H54 (cell line): ENCODE data around the gene BAG3.
A peak's percentile ranks its signal among the peaks of the same experiment; 100 is the strongest.

Experiments
- DNase-seq: peaks from one replicate; pipeline ENCODE4 v3.0.0; 2011; ENCODE audit warnings: low spot score, mixed read lengths; ENCODE audit not compliant: insufficient read length
- FAIRE-seq: peaks from 3 replicates; lab custom pipeline; 2011; peaks lifted over from hg19 to GRCh38; lab: Jason Lieb, UNC
- POLR2A ChIP-seq: IDR thresholded peaks from 2 replicates; pipeline ENCODE4 v1.6.1; 2011; ENCODE audit warnings: low read depth, mild to moderate bottlenecking, low read length

BAG3 gene

GRCh38 chr10:119680050-119680449 lies 28.9 kb downstream of the BAG3 start:
- DNase-seq = peak; percentile 78
- no peak for FAIRE-seq
- no peak for TF ChIP-seq POLR2A

GRCh38 chr10:119680650-119681081 lies 29.5 kb downstream of the BAG3 start:
- FAIRE-seq (no peak), DNase-seq (no peak)
- no peak for TF ChIP-seq POLR2A

- DNase-seq (peak; percentile 69), FAIRE-seq (peak; percentile 72)
- no peak for TF ChIP-seq POLR2A
Observed at GRCh38 chr10:119686465-119687191, 35.4 kb downstream of the BAG3 start.

GRCh38 chr10:119687192-119688032 lies 36.2 kb downstream of the BAG3 start:
- no peak for DNase-seq
- TF ChIP-seq POLR2A = no peak
- FAIRE-seq = no peak

- FAIRE-seq = no peak
Observed at GRCh38 chr10:119688033-119688508, 36.9 kb downstream of the BAG3 start.

GRCh38 chr10:119689016-119689580 lies 37.9 kb downstream of the BAG3 start:
- FAIRE-seq (no peak), DNase-seq (no peak)
- TF ChIP-seq POLR2A = no peak

More at GRCh38 chr10:119688033-119688508, 36.9 kb downstream of the BAG3 start:
- TF ChIP-seq POLR2A = no peak
- DNase-seq = no peak

- FAIRE-seq (no peak), DNase-seq (no peak)
- TF ChIP-seq POLR2A = no peak
Observed at GRCh38 chr10:119691726-119692125, 40.5 kb downstream of the BAG3 start.

GRCh38 chr10:119693262-119693957 lies 42.2 kb downstream of the BAG3 start:
- DNase-seq = no peak
- no peak for TF ChIP-seq POLR2A
- FAIRE-seq = no peak

- no peak for TF ChIP-seq POLR2A
- no peak for DNase-seq
- FAIRE-seq = no peak
Observed at GRCh38 chr10:119694608-119695007, 43.4 kb downstream of the BAG3 start.

GRCh38 chr10:119700321-119700954 lies 49.3 kb downstream of the BAG3 start:
- no peak for FAIRE-seq
- no peak for DNase-seq
- no peak for TF ChIP-seq POLR2A

- FAIRE-seq (no peak), DNase-seq (no peak)
- TF ChIP-seq POLR2A = no peak
Observed at GRCh38 chr10:119701861-119702260, 50.7 kb downstream of the BAG3 start.

- DNase-seq (no peak), FAIRE-seq (no peak)
- no peak for TF ChIP-seq POLR2A
Observed at GRCh38 chr10:119702583-119702982, 51.4 kb downstream of the BAG3 start.
